NK-92 treated with Interleukin-12 subunit alpha and Interleukin-12 subunit beta, amount 100 ng/mL, for 24 hours (cell line): ENCODE results near the gene ODF2L.
"Not testable (repeated sequence)": the region's sequence is repeated elsewhere in the genome, so short reads cannot be mapped to it uniquely, and the experiment has no call there.

Source experiments
- DNase-seq: peaks from one replicate; lab custom pipeline; 2025; lab: John Stamatoyannopoulos, UW

Gene ODF2L

GRCh38 chr1:86387916-86388627, 8.1 kb downstream of the ODF2L start:
- no peak for DNase-seq

DNA sequence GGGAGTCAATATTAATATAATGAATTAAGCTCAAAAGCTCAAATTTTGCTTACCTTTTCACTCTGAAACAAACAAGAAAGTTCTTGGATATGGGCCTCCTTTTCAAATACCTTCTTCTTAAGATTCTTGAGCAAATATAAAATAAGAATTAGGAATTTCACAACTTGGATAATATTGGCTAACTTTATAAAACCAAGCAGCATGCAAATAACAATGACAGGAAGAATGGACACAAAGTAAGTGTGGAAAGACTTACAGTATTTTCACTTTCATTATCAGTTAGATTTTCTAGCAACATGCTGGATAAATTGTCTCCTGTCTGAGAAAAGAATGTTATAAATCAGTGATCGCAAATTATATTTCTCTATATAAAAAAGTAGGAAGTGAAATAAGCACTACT, 13.2 kb downstream of the ODF2L start:
- DNase-seq: no peak

- no peak for DNase-seq
These were observed 14.9 kb downstream of the ODF2L start for GRCh38 chr1:86381223-86381622.

GRCh38 chr1:86380257-86380861, 15.8 kb downstream of the ODF2L start:
- no peak for DNase-seq

DNA sequence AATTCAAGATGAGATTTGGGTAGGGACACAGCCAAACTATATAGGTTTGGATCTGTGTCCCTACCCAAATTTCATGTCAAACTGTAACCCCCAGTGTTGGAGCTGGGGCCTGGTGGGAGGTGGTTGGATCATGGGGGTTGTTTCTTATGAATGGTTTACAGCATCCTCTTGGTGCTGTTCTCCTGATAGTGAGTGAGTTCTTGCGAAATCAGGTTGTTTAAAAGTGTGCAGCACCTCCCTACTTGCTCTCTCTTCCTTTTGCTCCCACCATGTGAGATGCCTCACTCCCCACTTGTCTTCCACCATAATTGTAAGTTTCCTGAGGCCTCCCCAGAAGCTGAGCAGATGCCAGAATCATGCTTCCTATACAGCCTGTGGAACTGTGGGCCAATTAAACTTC, 17.3 kb downstream of the ODF2L start:
- no peak for DNase-seq

DNA sequence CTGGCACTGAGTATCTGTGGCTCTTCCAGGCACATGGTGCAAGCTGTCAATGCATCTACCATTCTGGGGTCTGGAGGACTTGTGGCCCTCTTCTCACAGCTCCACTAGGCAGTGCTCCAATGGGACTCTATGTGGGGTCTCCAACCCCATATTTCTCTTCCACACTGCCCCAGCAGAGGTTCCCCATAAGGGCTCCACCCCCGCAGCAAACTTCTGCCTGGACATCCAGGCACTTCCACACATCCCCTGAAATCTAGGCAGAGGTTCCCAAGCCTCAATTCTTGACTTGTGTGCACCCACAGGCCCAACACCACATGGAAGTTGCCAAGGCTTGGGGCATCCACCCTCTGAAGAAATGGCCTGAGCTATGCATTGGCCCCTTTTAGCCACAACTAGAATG, 18.8 kb downstream of the ODF2L start:
- DNase-seq: no peak

DNA sequence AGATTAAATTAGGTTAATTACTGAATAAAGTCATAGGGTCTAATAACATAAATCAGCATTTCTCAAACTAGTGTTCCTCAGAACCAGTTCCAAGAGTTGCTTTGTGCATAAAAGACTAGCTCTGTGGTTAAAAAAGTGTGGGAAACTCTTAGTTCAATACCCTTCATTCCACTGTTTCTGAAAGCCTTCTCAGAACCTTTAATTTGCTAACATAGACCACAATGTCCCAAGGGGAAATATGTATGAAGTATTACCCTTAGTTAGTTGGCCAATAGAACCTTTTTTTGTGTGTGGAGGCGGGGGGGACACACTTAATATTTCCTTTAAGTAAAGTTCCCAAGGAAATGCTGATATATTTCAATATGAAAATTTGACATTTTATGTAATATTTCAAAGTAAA, 20.4 kb downstream of the ODF2L start:
- no peak for DNase-seq

DNA sequence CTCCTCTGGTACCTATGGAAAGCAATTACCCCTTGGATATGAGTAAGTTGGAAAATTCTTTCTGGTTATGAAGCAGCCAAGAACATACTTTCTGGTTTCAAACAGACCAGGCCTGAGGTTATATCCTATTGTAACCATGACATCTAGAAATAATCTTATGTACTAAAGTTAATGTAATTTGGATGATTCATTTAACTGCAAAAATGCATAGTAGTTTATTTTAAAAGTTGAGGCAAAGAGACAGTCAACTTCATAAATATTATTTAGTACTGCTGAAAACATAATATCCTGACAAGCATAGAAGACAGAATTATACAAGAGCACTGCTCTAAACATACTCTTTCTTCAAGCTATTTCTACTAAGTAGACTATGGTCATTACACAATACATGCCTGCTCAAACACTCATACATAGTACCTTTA, 25.5 kb downstream of the ODF2L start:
- no peak for DNase-seq

DNA sequence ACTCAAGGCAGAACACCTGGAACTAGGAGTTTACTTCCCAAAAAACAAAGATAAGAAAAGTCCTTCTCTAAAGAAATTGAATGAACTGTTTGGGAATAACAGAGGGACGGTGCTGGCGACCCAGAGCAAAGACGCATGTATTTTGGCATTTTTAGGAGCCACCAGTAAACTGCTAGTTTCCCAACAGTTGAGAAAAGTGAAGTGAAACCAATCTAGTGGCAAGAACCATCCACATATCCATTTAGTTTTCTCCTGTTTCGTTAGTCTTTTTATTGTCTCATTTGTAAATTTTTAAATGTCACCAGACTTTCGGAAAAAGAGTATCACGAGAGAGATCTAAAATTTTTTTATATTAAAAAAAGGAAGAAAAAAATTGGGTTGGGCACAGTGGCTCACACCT, 30.2 kb downstream of the ODF2L start:
- no peak for DNase-seq

DNA sequence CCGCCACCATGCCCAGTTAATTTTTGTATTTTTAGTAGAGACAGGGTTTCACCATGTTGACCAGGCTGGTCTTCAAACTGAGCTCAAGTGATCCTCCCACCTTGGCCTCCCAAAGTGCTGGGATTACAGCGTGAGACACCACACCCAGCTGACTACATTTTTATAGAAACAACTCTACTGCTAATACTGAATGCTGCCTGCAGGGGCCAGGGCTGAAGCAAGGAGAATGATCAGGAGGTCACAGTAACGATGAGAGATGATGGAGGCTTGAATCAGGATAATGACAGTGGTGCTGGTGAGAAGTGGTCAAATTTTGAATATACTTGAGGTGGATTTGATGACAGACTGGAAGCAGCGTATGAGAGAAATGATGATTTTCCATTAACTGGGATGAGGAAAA, 33.3 kb downstream of the ODF2L start:
- DNase-seq: no peak

DNA sequence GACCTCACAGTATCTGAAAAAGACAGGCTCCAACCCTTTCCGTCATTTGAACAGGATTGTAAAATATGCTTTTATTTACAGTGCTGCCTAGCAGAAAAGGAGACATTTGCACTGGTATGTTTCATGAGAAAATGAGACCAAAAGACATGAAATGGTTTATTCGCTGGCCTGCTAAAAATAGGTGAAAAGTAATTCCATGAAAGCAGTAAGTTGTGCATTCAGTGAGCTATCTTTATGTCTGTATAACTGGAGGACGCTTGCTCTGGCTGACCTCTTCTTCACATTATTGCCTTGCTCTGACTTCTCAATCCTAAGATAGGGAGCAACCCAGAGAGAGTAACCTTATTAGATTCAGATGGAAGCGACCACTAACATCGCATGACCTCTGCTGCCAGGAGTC, 38.3 kb downstream of the ODF2L start:
- no peak for DNase-seq

DNA sequence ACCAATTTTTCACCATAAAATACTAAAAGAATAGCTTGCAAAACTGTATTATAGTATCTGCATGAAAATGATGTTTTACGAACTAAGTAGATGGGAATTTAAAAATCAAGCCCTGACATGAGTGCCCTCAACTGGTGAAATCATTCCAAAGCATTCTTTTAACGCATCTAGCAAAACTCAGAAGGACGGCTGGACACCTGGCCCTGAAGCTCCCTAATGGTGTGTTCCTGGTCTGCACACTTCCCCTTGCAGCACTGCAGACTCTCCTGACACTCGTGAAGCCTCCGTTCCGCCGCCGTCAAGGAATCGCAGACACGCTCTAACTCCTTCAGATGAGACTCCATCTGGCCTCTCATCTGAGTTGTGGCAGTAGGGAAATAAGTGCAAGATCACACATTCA, 39.9 kb downstream of the ODF2L start:
- DNase-seq: no peak

DNA sequence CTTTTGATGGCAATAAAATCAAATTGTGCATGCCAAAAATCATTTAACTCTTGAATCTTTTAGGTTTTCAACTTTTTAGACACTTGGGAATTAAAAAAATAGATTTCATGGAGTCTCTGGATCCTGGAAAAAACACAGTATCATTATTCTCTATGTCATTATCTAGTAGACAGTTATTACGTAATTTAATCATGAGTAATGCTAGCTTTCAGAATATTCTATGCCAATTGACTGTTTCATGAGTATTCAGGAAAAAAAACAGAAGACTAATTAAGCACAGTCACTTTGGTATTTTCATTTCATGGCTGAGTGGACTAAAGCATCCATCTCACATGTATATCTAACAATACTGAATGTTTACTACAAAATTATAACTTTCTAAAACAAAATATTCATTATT, 44.0 kb downstream of the ODF2L start:
- DNase-seq: no peak

- DNase-seq: not testable (repeated sequence)
These were observed 45.9 kb downstream of the ODF2L start for GRCh38 chr1:86350230-86350629.

DNA sequence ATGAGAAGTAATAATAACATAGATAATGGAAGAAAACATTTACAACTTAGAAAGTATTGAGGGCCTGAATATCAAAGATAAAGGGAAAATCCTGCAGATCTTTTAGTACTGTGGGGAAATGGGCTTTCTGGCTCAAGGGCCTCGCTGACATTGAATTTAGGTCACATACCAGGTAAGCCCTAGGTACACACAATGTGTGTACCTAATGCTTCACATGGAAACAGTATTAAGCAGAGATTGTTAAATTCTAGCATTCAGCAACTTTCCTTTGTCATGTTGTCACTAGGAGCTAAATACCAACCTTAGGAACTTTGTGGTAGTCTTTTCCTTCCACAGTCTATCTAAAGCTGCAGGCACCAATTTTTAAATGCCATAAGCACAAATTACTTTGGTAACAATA, 49.7 kb downstream of the ODF2L start:
- DNase-seq: no peak

- DNase-seq: no peak
These were observed 51.1 kb downstream of the ODF2L start for GRCh38 chr1:86345042-86345441.

- no peak for DNase-seq
These were observed 56.2 kb downstream of the ODF2L start for GRCh38 chr1:86339906-86340305.

DNA sequence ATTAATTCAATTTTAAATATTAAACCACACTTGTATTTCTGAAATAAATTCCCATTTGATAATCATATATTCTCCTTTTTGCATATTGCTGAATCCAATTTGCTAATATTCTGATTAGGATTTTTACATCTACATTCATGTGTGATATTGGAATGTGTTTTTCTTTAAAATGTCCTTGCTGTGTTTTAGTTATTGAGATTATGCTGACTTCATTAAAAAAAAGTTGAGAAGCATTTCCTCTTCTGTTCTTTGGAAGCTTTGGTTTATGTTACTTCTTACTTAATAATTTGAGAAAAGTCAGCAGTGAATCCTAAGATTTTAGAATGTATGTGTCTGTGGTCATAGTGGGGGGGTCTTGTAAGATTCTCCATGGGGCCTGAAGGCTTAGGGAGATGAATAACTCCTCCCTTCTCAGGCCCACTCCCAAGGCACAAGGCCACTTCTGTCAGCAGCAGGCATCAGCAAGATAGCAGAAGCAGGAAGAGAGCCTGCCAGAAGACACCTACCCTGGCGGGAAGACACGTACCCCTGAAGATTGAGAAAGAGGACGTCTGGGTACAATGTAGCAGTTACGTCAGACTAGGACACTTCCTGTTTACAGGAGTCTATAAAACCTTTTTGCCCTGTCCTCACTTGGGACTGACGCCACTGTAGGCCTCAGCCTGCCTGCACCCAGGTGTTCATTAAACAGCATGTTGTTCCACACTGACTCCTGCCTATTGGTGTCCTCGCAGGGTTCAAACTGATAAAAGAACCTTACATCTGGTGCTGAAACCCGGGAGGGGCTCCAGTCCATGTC, 56.9 kb downstream of the ODF2L start:
- DNase-seq: no peak

DNA sequence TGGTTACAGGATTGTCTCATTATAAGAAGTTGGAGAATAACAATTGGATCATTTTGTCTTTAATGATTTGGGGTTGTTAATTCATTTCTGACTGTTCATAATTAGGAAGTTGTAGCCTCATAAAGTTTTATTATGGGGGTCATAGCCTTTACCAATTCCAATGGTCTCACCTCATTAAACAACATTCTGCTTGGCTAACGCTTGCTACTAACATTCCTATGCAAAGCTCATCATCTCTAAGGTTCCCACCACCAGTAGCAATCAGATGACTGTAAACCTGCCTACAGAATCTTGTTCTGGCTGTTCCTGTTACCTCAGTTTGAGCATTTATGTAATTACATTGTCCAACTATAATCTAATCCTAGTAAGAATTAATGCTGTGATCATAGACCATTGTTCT, 60.2 kb downstream of the ODF2L start:
- DNase-seq: no peak

GRCh38 chr1:86325264-86325663, 70.9 kb downstream of the ODF2L start:
- no peak for DNase-seq

- no peak for DNase-seq
These were observed 71.8 kb downstream of the ODF2L start for GRCh38 chr1:86324130-86324822.

- DNase-seq: no peak
These were observed 73.9 kb downstream of the ODF2L start for GRCh38 chr1:86322241-86322640.

- no peak for DNase-seq
These were observed 77.7 kb downstream of the ODF2L start for GRCh38 chr1:86318436-86318835.
